ENCODE data around the gene PMFBP1. TPM values are rescaled to one million over a fixed set of nuclear protein-coding genes. Genes with fewer than 3 reads are reported as not detected.

PMFBP1 gene
- total RNA-seq, 1 donor from 2014 or later: 13.1 TPM

DNA sequence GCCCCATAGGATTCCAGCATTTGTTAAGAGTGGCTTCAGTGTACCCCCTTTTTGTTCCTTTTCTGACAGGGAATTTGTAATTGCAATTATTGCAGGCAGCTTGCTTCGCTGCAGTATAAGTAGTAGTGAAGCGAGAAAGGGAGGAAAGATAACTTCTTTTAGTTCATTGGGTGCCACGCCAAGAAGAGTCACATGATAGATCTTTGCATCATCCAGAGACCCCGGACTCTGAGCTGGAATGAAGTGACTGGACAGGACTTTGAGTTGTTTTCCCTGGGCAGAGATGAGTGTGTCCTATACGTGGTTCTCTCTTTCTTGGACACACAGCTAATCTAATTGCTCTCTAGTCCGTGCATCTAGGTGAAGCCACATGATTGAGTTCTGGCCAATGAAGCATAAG lies 44.8 kb upstream of the PMFBP1 start:
- TF ChIP-seq, protein P1, sequence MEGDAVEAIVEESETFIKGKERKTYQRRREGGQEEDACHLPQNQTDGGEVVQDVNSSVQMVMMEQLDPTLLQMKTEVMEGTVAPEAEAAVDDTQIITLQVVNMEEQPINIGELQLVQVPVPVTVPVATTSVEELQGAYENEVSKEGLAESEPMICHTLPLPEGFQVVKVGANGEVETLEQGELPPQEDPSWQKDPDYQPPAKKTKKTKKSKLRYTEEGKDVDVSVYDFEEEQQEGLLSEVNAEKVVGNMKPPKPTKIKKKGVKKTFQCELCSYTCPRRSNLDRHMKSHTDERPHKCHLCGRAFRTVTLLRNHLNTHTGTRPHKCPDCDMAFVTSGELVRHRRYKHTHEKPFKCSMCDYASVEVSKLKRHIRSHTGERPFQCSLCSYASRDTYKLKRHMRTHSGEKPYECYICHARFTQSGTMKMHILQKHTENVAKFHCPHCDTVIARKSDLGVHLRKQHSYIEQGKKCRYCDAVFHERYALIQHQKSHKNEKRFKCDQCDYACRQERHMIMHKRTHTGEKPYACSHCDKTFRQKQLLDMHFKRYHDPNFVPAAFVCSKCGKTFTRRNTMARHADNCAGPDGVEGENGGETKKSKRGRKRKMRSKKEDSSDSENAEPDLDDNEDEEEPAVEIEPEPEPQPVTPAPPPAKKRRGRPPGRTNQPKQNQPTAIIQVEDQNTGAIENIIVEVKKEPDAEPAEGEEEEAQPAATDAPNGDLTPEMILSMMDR (IDR thresholded peaks at IDR 0.05; ENCODE audit: partially characterized antibody, unreplicated experiment): no peak
- H3K4me3 Mint-ChIP-seq (ENCODE audit: unreplicated experiment): no peak overlapping the region

DNA sequence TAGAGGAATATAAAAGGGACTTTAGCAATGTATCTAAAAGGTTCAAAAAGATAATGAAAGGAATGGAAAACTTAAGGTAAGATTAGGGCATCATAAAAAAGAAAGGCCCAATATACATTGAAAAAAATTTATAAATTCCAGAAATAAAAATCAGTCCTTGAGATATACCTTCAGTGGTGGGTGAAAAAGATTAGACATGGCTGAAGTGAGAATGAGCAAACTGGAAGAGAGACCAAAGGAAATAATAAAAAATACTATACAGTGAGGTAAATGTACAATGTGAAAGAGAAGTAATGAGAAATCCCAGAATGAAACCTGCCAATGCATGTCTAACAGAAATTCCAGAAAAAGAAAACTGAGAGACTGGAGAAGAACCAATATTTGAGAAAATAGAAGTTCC lies 42.9 kb upstream of the PMFBP1 start:
- TF ChIP-seq, protein P1 (IDR thresholded peaks at IDR 0.05; ENCODE audit: partially characterized antibody, unreplicated experiment): no peak
- H3K27me3 Mint-ChIP-seq (ENCODE audit: unreplicated experiment): peaks cover 2% of the 10 kb centered on the region
- peaks cover 3% of the 10 kb centered on the region for H3K4me1 Mint-ChIP-seq (ENCODE audit: low read depth, unreplicated experiment)
- H3K9me3 Mint-ChIP-seq (ENCODE audit: unreplicated experiment): peaks cover 1% of the 10 kb centered on the region
- peaks cover 13% of the 10 kb centered on the region for H3K36me3 Mint-ChIP-seq (ENCODE audit: unreplicated experiment)
- no peak for DNase-seq
- H3K4me3 Mint-ChIP-seq (ENCODE audit: unreplicated experiment): no peak overlapping the region
- no peak overlapping the region for H3K27ac Mint-ChIP-seq (ENCODE audit: unreplicated experiment)

More for the DNA sequence above, 44.8 kb upstream of the PMFBP1 start:
- Mint-ChIP-seq H3K36me3 (ENCODE audit: unreplicated experiment) (peaks cover 13% of the 10 kb centered on the region), H3K27ac (ENCODE audit: unreplicated experiment) (no peak overlapping the region), H3K27me3 (ENCODE audit: unreplicated experiment) (peaks cover 2% of the 10 kb centered on the region), H3K9me3 (ENCODE audit: unreplicated experiment) (peaks cover 1% of the 10 kb centered on the region), H3K4me1 (ENCODE audit: low read depth, unreplicated experiment) (peaks cover 4% of the 10 kb centered on the region)
- DNase-seq: no peak

DNA sequence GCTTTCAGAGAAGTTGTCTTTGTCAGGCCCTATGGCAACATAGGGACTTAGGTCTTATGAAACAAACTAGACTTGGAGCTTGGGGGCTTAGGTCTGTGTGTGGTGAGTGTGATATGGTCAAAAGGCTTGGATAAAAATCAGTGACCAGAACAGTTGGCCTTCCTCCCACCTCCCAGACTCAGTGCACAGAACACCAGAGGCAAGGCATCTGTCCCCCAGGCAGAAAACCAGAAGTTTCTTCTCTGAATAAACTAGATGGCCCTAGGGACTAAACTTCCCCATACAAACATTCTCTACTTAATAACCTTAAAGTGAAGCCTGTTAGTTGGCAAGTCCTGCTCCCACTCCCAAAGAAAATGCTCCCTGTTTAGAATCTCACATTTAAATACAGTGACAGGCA lies 39.2 kb upstream of the PMFBP1 start:
- H3K27ac Mint-ChIP-seq (ENCODE audit: unreplicated experiment): no peak overlapping the region
- H3K36me3 Mint-ChIP-seq (ENCODE audit: unreplicated experiment): peaks cover 13% of the 10 kb centered on the region

DNA sequence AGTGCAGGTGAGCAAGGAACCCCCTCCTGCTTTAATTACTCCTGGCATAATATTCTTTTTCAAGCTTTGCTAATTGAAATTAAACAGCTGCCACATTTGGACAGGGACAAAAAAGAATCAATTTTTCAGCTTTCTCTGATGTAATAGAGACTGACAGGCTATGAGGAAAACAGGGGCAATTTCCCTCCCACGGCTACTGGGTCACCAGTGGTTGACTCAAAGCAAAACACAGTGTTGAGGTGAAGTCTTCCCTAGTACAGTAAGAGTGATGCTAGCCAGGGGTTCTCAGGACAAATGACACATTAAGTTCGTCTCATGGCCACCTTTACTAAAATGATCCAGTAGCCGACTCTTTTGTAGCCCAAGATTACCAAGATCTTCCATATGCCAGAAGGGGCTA lies 38.6 kb upstream of the PMFBP1 start:
- Mint-ChIP-seq H3K4me3 (ENCODE audit: unreplicated experiment) (no peak overlapping the region), H3K36me3 (ENCODE audit: unreplicated experiment) (peaks cover 12% of the 10 kb centered on the region), H3K27ac (ENCODE audit: unreplicated experiment) (no peak overlapping the region), H3K9me3 (ENCODE audit: unreplicated experiment) (peaks cover 6% of the 10 kb centered on the region), H3K4me1 (ENCODE audit: low read depth, unreplicated experiment) (peaks cover 15% of the 10 kb centered on the region), H3K27me3 (ENCODE audit: unreplicated experiment) (no peaks in the 10 kb centered on the region)
- no peak for DNase-seq
- TF ChIP-seq, protein P1 (IDR thresholded peaks at IDR 0.05; ENCODE audit: partially characterized antibody, unreplicated experiment): no peak

More for the DNA sequence above, 39.2 kb upstream of the PMFBP1 start:
- TF ChIP-seq, protein P1 (IDR thresholded peaks at IDR 0.05; ENCODE audit: partially characterized antibody, unreplicated experiment): no peak
- peaks cover 7% of the 10 kb centered on the region for H3K9me3 Mint-ChIP-seq (ENCODE audit: unreplicated experiment)
- H3K4me3 Mint-ChIP-seq (ENCODE audit: unreplicated experiment): no peak overlapping the region
- no peaks in the 10 kb centered on the region for H3K27me3 Mint-ChIP-seq (ENCODE audit: unreplicated experiment)
- no peak for DNase-seq
- peaks cover 15% of the 10 kb centered on the region for H3K4me1 Mint-ChIP-seq (ENCODE audit: low read depth, unreplicated experiment)

DNA sequence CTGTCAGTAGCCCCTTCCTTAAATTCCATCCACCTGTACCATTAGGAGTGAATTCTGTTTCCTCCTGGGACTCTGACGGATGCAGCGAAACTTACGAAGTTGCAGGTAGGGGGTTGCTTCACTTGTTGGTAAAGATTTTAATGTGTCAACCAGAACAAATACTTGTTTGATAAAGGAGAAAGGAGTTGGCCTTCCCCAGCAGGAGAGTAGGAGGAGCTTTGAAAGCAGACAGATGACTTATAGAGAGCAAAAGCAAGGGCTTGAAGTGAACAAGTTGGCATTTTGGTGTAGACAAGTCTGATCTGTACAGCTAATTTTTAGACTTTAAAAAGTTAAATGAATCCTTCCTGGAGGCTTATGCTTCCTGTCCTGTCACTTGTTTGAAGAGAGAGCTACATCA lies 38.1 kb upstream of the PMFBP1 start:
- Mint-ChIP-seq H3K9me3 (ENCODE audit: unreplicated experiment) (peaks cover 6% of the 10 kb centered on the region), H3K36me3 (ENCODE audit: unreplicated experiment) (peaks cover 7% of the 10 kb centered on the region), H3K4me1 (ENCODE audit: low read depth, unreplicated experiment) (peaks cover 15% of the 10 kb centered on the region), H3K4me3 (ENCODE audit: unreplicated experiment) (no peak overlapping the region), H3K27ac (ENCODE audit: unreplicated experiment) (no peak overlapping the region), H3K27me3 (ENCODE audit: unreplicated experiment) (no peaks in the 10 kb centered on the region)
- TF ChIP-seq, protein P1 (IDR thresholded peaks at IDR 0.05; ENCODE audit: partially characterized antibody, unreplicated experiment): no peak
- DNase-seq: no peak

All from glutamatergic neuron (in vitro differentiated cells).